Measurements from ENCODE around the gene NXN.

GRCh38 chr17:1022278-1023024 lies 42.9 kb upstream of the NXN start:
- no peak for TF ChIP-seq CTCF (IDR thresholded peaks at IDR 0.05)
- no peak for TF ChIP-seq POLR2A (IDR thresholded peaks at IDR 0.05)
